ENCODE results near the gene MOB3B.

MOB3B gene

GRCh38 chr9:27384262-27385014 is 145.2 kb downstream of the MOB3B start:
- no peak overlapping the region for H3K4me3 ChIP-seq (ENCODE audit: low read length)
- no peaks in the 10 kb centered on the region for H3K4me1 ChIP-seq (ENCODE audit: control insufficient read depth, insufficient read depth, low read length)
- DNase-seq (ENCODE audit: low read depth, low spot score), result no peak
- H3K9me3 ChIP-seq (ENCODE audit: control insufficient read depth, insufficient read depth, low read length), result no peaks in the 10 kb centered on the region
- H3K27me3 ChIP-seq (ENCODE audit: control insufficient read depth, insufficient read depth, low read length), result no peaks in the 10 kb centered on the region
- WGBS (ENCODE audit: insufficient coverage, insufficient read length), result no CpG with 5 or more reads among the region's 5 CpGs
- H3K27ac ChIP-seq (ENCODE audit: low read length), result no peak overlapping the region
- H3K36me3 ChIP-seq (ENCODE audit: control insufficient read depth, insufficient read depth, low read length), result no peaks in the 10 kb centered on the region

GRCh38 chr9:27383524-27383923 is 146.1 kb downstream of the MOB3B start:
- no peaks in the 10 kb centered on the region for H3K9me3 ChIP-seq (ENCODE audit: control insufficient read depth, insufficient read depth, low read length)
- no peak for DNase-seq (ENCODE audit: low read depth, low spot score)
- H3K4me3 ChIP-seq (ENCODE audit: low read length), result no peak overlapping the region
- H3K4me1 ChIP-seq (ENCODE audit: control insufficient read depth, insufficient read depth, low read length), result no peaks in the 10 kb centered on the region
- H3K27me3 ChIP-seq (ENCODE audit: control insufficient read depth, insufficient read depth, low read length), result no peaks in the 10 kb centered on the region
- no peaks in the 10 kb centered on the region for H3K36me3 ChIP-seq (ENCODE audit: control insufficient read depth, insufficient read depth, low read length)
- no CpG with 5 or more reads among the region's 1 CpG for WGBS (ENCODE audit: insufficient coverage, insufficient read length)
- no peak overlapping the region for H3K27ac ChIP-seq (ENCODE audit: low read length)

DNA sequence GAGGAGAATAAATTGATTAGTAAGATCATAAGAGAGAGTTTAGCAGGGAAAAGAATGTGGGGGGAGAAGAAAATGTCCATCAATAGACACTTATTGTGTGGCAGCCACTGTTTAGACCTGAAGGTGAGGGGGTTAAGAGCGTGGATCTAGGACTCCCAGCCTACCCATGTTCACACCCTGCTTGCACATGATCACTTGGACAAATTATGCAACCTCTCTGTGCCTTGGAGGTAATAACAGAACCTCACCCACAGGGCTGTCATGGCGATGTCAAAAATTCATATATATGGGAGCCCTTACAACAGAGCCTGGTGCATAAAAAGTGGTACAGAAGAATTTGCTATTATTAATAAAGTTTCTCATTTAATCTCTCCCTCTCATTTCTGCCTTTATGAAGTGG is 146.6 kb downstream of the MOB3B start:
- no peak for DNase-seq (ENCODE audit: low read depth, low spot score)
- H3K36me3 ChIP-seq (ENCODE audit: control insufficient read depth, insufficient read depth, low read length), result no peaks in the 10 kb centered on the region
- H3K4me3 ChIP-seq (ENCODE audit: low read length), result no peak overlapping the region
- H3K4me1 ChIP-seq (ENCODE audit: control insufficient read depth, insufficient read depth, low read length), result no peaks in the 10 kb centered on the region
- H3K27ac ChIP-seq (ENCODE audit: low read length), result no peak overlapping the region
- no peaks in the 10 kb centered on the region for H3K27me3 ChIP-seq (ENCODE audit: control insufficient read depth, insufficient read depth, low read length)
- H3K9me3 ChIP-seq (ENCODE audit: control insufficient read depth, insufficient read depth, low read length), result no peaks in the 10 kb centered on the region
- WGBS (ENCODE audit: insufficient coverage, insufficient read length), result no CpG with 5 or more reads among the region's 2 CpGs

GRCh38 chr9:27382308-27382707 is 147.3 kb downstream of the MOB3B start:
- no peaks in the 10 kb centered on the region for H3K9me3 ChIP-seq (ENCODE audit: control insufficient read depth, insufficient read depth, low read length)
- no peak overlapping the region for H3K27ac ChIP-seq (ENCODE audit: low read length)
- H3K27me3 ChIP-seq (ENCODE audit: control insufficient read depth, insufficient read depth, low read length), result no peaks in the 10 kb centered on the region
- WGBS (ENCODE audit: insufficient coverage, insufficient read length), result no CpG with 5 or more reads among the region's 4 CpGs
- no peaks in the 10 kb centered on the region; the same call in 1 of the 2 replicates for H3K4me1 ChIP-seq (ENCODE audit: control insufficient read depth, insufficient read depth, low read length)
- DNase-seq (ENCODE audit: low read depth, low spot score), result no peak
- H3K4me3 ChIP-seq (ENCODE audit: low read length), result no peak overlapping the region
- no peaks in the 10 kb centered on the region for H3K36me3 ChIP-seq (ENCODE audit: control insufficient read depth, insufficient read depth, low read length)

GRCh38 chr9:27379311-27380251 is 150.0 kb downstream of the MOB3B start:
- no peak for DNase-seq (ENCODE audit: low read depth, low spot score)
- H3K4me3 ChIP-seq (ENCODE audit: low read length), result no peak overlapping the region
- no peak overlapping the region for H3K27ac ChIP-seq (ENCODE audit: low read length)
- no peaks in the 10 kb centered on the region for H3K27me3 ChIP-seq (ENCODE audit: control insufficient read depth, insufficient read depth, low read length)
- peaks cover 1% of the 10 kb centered on the region; the same call in 1 of the 2 replicates for H3K4me1 ChIP-seq (ENCODE audit: control insufficient read depth, insufficient read depth, low read length)
- WGBS (ENCODE audit: insufficient coverage, insufficient read length), result no CpG with 5 or more reads among the region's 8 CpGs
- H3K9me3 ChIP-seq (ENCODE audit: control insufficient read depth, insufficient read depth, low read length), result no peaks in the 10 kb centered on the region
- H3K36me3 ChIP-seq (ENCODE audit: control insufficient read depth, insufficient read depth, low read length), result no peaks in the 10 kb centered on the region

DNA sequence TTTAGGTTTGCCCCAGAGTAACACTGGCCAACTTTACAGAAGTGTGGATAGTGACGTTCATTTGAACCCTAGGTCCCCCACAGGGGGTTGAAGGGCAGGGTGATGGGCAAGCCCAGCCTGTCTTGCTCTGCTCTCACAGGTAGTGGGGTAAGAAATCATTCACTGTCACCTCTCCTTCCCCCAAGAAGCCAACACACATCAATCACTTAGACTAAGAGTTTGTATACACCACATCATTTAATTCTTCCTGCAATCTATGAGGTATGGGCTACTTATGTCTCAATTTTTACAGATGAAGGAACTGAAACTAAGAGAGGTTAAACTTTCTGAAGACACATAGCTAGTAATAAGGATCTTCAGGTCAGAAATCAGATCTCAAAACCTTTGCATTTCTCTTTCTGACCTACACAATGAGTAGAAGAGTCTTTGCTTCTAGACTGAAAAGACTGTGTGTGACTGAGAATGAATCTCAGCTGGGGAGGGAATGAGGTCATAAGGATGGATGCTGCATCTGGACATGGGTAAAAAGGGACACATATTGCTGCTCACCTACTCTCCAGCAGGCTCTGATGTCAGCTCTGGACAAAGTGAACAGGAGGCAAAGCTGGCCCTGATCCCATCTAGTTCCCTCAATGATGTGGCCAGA is 151.7 kb downstream of the MOB3B start:
- no peaks in the 10 kb centered on the region for H3K36me3 ChIP-seq (ENCODE audit: control insufficient read depth, insufficient read depth, low read length)
- no CpG with 5 or more reads among the region's 1 CpG for WGBS (ENCODE audit: insufficient coverage, insufficient read length)
- H3K4me3 ChIP-seq (ENCODE audit: low read length), result no peak overlapping the region
- peaks cover 1% of the 10 kb centered on the region; the same call in 1 of the 2 replicates for H3K4me1 ChIP-seq (ENCODE audit: control insufficient read depth, insufficient read depth, low read length)
- no peak for DNase-seq (ENCODE audit: low read depth, low spot score)
- H3K27me3 ChIP-seq (ENCODE audit: control insufficient read depth, insufficient read depth, low read length), result no peaks in the 10 kb centered on the region
- H3K27ac ChIP-seq (ENCODE audit: low read length), result no peak overlapping the region
- H3K9me3 ChIP-seq (ENCODE audit: control insufficient read depth, insufficient read depth, low read length), result no peaks in the 10 kb centered on the region

GRCh38 chr9:27377147-27377807 is 152.3 kb downstream of the MOB3B start:
- H3K9me3 ChIP-seq (ENCODE audit: control insufficient read depth, insufficient read depth, low read length), result no peaks in the 10 kb centered on the region
- no peak for DNase-seq (ENCODE audit: low read depth, low spot score)
- WGBS (ENCODE audit: insufficient coverage, insufficient read length), result no CpG with 5 or more reads among the region's 8 CpGs
- H3K36me3 ChIP-seq (ENCODE audit: control insufficient read depth, insufficient read depth, low read length), result no peaks in the 10 kb centered on the region
- H3K27me3 ChIP-seq (ENCODE audit: control insufficient read depth, insufficient read depth, low read length), result no peaks in the 10 kb centered on the region
- no peak overlapping the region for H3K4me3 ChIP-seq (ENCODE audit: low read length)
- peaks cover 1% of the 10 kb centered on the region; the same call in 1 of the 2 replicates for H3K4me1 ChIP-seq (ENCODE audit: control insufficient read depth, insufficient read depth, low read length)
- H3K27ac ChIP-seq (ENCODE audit: low read length), result no peak overlapping the region

DNA sequence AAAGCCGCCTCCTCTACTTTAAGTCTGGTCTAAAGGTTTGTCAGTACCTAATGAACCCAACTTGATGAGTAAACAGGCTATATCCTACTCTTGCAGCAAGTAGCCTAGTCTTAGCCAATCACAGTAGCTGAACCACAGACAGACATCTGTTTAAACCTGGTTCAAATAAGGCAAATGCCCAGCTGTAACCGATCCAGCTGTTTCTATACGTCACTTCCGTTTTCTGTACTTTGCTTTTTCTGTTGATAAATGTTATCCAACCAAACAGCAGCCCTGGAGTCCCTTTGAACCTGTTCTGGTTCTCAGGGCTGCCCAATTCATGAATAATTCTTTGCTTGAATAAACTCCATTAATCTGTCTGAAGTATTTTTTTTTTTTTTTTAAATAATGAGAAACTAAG is 155.8 kb downstream of the MOB3B start:
- Histone ChIP-seq H3K4me1 (ENCODE audit: control insufficient read depth, insufficient read depth, low read length) (peaks cover 5% of the 10 kb centered on the region), H3K36me3 (ENCODE audit: control insufficient read depth, insufficient read depth, low read length) (no peaks in the 10 kb centered on the region), H3K4me3 (ENCODE audit: low read length) (no peak overlapping the region), H3K27ac (ENCODE audit: low read length) (no peak overlapping the region), H3K27me3 (ENCODE audit: control insufficient read depth, insufficient read depth, low read length) (no peaks in the 10 kb centered on the region), H3K9me3 (ENCODE audit: control insufficient read depth, insufficient read depth, low read length) (no peaks in the 10 kb centered on the region)
- no peak for DNase-seq (ENCODE audit: low read depth, low spot score)
- no CpG with 5 or more reads among the region's 4 CpGs for WGBS (ENCODE audit: insufficient coverage, insufficient read length)

DNA sequence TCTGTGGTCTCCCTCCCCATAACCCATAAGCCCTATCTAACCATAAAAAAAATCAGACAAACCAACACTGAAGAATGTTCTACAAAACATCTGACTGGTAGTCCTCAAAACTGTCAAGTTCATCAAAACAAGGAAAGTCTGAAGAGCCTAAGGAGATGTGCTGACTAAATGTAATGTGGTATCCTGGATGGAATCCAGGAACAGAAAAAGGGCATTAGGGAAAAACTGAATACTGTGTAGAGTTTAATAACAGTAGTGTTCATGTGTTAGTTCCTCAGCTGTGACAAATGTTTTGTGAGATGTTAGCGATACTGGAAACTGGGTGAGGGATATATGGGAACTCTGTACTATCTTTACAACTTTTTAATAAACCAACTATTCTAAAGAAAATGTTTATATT is 157.0 kb downstream of the MOB3B start:
- peaks cover 5% of the 10 kb centered on the region for H3K4me1 ChIP-seq (ENCODE audit: control insufficient read depth, insufficient read depth, low read length)
- H3K4me3 ChIP-seq (ENCODE audit: low read length), result no peak overlapping the region
- no peaks in the 10 kb centered on the region for H3K36me3 ChIP-seq (ENCODE audit: control insufficient read depth, insufficient read depth, low read length)
- H3K27ac ChIP-seq (ENCODE audit: low read length), result no peak overlapping the region
- DNase-seq (ENCODE audit: low read depth, low spot score), result no peak
- H3K27me3 ChIP-seq (ENCODE audit: control insufficient read depth, insufficient read depth, low read length), result no peaks in the 10 kb centered on the region
- no peaks in the 10 kb centered on the region for H3K9me3 ChIP-seq (ENCODE audit: control insufficient read depth, insufficient read depth, low read length)
- no CpG with 5 or more reads among the region's 1 CpG for WGBS (ENCODE audit: insufficient coverage, insufficient read length)

GRCh38 chr9:27371382-27371781 is 158.2 kb downstream of the MOB3B start:
- Histone ChIP-seq H3K27ac (ENCODE audit: low read length) (no peak overlapping the region), H3K4me1 (ENCODE audit: control insufficient read depth, insufficient read depth, low read length) (peaks cover 10% of the 10 kb centered on the region)
- no CpG with 5 or more reads among the region's 5 CpGs for WGBS (ENCODE audit: insufficient coverage, insufficient read length)

More at GRCh38 chr9:27371382-27371781, 158.2 kb downstream of the MOB3B start:
- Histone ChIP-seq H3K9me3 (ENCODE audit: control insufficient read depth, insufficient read depth, low read length) (no peaks in the 10 kb centered on the region), H3K27me3 (ENCODE audit: control insufficient read depth, insufficient read depth, low read length) (no peaks in the 10 kb centered on the region), H3K36me3 (ENCODE audit: control insufficient read depth, insufficient read depth, low read length) (no peaks in the 10 kb centered on the region), H3K4me3 (ENCODE audit: low read length) (no peak overlapping the region)
- DNase-seq (ENCODE audit: low read depth, low spot score), result no peak

Data from iPS DF 6.9 (cell line).